NCI-H345 treated with DMSO at 0.1 percent for 48 hours (cell line): ENCODE data around the gene GPER1.
A peak's percentile ranks its signal among the peaks of the same experiment; 100 is the strongest.

ENCODE experiments used
- DNase-seq: peaks from one replicate; lab custom pipeline; 2025; ENCODE audit not compliant: unreplicated experiment; lab: John Stamatoyannopoulos, UW

GPER1 gene

GRCh38 chr7:1053816-1054370 lies 34.0 kb upstream of the GPER1 start:
- DNase-seq, result no peak

- DNase-seq, result no peak
Measured at GRCh38 chr7:1054438-1054837, 33.5 kb upstream of the GPER1 start.

- DNase-seq, result peak; percentile 22
Measured at GRCh38 chr7:1054861-1055450, 33.0 kb upstream of the GPER1 start.

GRCh38 chr7:1055491-1055955 lies 32.4 kb upstream of the GPER1 start:
- DNase-seq, result no peak

GRCh38 chr7:1055956-1056784 lies 31.7 kb upstream of the GPER1 start:
- no peak for DNase-seq

GRCh38 chr7:1056785-1057410 lies 31.0 kb upstream of the GPER1 start:
- no peak for DNase-seq

GRCh38 chr7:1057416-1058291 lies 30.3 kb upstream of the GPER1 start:
- no peak for DNase-seq

GRCh38 chr7:1058311-1058710 lies 29.6 kb upstream of the GPER1 start:
- no peak for DNase-seq

GRCh38 chr7:1058821-1059199 lies 29.1 kb upstream of the GPER1 start:
- no peak for DNase-seq

GRCh38 chr7:1059200-1060091 lies 28.5 kb upstream of the GPER1 start:
- DNase-seq, result no peak

- no peak for DNase-seq
Measured at GRCh38 chr7:1060315-1061072, 27.4 kb upstream of the GPER1 start.

- no peak for DNase-seq
Measured at GRCh38 chr7:1061180-1061579, 26.7 kb upstream of the GPER1 start.

GRCh38 chr7:1062296-1063294 lies 25.3 kb upstream of the GPER1 start:
- no peak for DNase-seq

- no peak for DNase-seq
Measured at GRCh38 chr7:1063361-1063760, 24.6 kb upstream of the GPER1 start.

- no peak for DNase-seq
Measured at GRCh38 chr7:1064581-1064980, 23.3 kb upstream of the GPER1 start.

- no peak for DNase-seq
Measured at GRCh38 chr7:1065263-1065584, 22.7 kb upstream of the GPER1 start.

GRCh38 chr7:1065585-1066241 lies 22.2 kb upstream of the GPER1 start:
- peak; percentile 27 for DNase-seq

- no peak for DNase-seq
Measured at GRCh38 chr7:1066242-1066588, 21.7 kb upstream of the GPER1 start.
